SIG-M5 treated with dmso at 0.1 percent for 504 hours (cell line): ENCODE data around the gene TENT4B.

Experiments used
- DNase-seq: peaks from one replicate; lab custom pipeline; 2025; ENCODE audit not compliant: unreplicated experiment; lab: John Stamatoyannopoulos, UW

The TENT4B gene

DNA sequence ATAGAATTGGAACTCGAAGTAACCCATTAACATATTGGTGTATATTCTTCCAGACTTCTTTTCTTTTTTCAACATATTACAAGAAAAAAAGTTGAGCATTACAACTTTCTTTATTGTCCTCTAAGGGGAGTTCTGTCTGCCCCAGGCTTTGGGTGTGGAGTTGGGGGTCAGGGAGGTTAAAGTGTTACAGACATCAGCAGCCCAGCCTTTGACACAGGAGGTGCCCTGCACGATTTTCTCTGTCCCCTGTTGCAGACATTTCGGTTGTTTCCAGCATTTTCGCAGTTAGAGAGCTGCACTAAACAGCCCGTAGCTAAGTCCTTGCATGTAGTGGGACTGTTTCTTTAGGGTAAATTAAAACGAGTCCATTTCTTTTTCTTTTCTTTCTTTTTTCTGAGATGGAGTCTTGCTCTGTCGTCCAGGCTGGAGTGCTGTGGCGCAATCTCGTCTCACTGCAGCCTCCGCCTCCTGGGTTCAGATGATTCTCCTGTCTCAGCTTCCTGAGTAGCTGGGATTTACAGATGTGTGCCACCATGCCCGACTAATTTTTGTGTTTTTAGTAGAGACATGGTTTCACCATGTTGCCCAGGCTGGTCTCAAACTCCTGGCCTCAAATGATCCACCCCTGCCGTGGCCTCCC lies 99.9 kb downstream of the TENT4B start:
- DNase-seq: no peak

DNA sequence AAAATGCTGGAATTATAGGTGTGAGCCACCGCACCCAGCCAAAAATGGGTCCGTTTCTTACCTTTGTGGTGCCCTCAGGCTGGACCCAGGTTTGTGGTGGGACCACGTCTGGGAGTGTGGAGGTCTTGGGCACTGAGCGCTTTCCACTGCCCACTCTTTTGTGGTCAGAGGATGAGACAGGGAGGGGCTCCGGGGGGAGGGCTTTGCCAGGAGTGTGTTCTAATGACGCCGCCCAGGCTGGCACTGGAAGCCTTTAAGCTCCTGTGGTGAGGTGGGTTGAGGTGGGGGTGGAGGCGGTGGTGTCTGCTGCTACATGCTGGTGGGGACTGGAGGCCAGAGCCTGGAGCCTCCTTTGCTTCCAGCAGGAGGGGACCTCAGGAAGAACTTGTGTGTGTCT lies 100.4 kb downstream of the TENT4B start:
- no peak for DNase-seq

DNA sequence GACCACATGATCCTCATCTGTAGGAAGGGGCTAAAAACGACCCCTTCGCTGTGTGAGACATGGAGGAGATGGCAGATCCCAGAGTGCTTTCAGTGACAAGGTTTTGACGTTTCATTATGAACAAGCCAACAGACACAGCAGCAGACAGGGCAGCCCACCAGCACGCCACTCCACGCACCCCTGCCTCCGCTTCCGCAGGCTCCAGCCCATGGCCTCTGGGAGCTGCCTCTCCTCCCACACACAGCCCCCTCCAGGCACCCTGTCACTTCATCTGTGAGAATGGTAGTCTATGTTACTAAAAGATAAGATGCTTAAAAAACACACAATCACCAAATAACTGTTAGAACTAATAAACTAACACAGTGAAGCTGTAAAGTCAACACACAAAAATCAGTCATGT lies 101.0 kb downstream of the TENT4B start:
- no peak for DNase-seq

DNA sequence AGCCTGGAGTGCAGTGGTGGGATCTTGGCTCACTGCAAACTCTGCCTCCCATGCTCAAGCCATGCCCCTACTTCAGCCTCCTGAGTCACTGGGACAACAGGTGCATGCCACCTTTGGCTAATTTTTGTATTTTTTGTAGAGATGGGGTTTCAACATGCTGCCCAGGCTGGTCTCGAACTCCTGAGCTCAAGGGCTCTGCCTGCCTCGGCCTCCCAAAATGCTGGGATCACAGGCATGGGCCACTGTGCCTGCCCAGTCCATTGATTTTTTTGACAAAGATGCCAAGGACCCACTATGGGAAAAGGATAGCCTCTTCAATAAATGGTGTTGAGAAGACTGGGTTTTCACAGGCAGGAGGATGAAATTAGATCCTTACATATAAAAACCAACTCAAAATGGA lies 102.4 kb downstream of the TENT4B start:
- no peak for DNase-seq

DNA sequence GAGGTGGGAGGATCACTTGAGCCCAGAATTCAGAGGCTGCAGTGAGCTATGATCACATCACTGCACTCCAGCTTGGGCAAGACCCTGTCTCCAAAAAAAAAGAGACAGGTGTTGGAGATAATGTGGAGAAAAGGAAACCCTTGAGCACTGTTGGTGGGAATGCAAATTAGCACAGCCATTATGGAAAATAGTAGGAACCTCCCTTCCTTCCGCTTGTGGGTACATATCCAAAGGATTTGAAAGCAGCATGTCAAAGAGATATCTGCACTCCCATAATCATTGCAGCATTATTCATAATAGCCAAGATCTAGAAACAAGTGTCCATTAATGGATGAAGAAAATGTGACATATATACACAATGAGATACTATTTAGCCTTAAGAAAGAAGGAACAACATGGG lies 103.5 kb downstream of the TENT4B start:
- no peak for DNase-seq

DNA sequence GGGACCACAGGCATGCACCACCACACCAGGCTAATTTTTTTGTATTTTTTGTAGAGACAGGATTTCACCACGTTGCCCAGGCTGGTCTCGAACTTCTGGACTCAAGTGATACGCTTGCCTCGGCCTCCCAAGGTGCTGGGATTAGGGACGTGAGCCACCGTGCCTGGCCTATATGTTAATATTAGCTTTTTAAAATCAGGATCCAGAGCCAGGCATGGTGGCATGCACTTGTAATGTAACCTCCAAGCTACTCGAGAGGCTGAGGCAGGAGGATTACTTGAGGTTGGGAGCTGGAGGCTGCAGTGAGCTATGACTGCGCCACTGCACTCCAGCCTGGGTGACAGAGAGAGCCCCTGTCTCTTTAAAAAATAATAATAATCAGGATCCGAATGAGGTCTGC lies 104.8 kb downstream of the TENT4B start:
- no peak for DNase-seq

DNA sequence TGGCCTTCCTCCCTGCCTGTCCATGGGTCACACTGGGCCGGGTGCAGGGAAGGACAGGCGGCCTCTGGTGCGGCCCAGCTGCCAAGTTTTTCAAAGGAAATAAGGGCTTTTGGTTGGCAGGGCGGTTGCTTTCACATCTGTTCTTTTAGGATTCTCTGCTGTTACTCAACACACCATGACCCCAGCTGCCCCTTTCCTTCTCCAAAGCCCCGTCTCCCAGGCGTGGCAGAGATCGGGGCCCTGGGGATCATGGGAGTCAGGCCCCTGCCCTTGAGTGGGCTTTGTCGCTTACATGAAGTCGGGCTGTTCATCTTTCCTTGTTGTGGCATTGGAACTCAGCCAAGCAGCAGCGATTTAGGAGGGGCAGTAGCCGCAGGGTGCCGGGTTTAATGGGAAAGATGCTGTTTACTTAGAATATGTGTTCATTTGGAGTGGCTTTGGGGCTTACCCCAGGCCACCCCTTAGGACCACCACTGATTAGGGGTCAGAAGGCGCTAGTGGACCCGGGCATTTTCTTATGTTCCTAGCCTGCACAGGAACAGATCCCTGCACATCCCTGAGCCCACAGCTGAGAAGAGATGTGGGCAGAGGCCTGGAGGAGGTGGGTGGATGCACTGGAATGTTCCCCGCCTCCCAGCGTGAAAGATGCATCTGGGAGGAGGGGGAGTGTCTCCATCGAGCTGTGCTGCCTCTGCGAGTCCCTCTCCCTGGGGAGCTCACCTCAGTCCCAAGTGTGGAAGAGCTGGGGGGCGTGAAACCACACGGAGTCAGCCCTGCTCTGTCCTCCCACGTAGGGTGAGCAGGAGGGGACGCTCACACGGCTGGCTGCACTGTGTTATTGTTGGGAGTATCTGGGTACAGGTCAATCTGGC lies 106.5 kb downstream of the TENT4B start:
- no peak for DNase-seq

DNA sequence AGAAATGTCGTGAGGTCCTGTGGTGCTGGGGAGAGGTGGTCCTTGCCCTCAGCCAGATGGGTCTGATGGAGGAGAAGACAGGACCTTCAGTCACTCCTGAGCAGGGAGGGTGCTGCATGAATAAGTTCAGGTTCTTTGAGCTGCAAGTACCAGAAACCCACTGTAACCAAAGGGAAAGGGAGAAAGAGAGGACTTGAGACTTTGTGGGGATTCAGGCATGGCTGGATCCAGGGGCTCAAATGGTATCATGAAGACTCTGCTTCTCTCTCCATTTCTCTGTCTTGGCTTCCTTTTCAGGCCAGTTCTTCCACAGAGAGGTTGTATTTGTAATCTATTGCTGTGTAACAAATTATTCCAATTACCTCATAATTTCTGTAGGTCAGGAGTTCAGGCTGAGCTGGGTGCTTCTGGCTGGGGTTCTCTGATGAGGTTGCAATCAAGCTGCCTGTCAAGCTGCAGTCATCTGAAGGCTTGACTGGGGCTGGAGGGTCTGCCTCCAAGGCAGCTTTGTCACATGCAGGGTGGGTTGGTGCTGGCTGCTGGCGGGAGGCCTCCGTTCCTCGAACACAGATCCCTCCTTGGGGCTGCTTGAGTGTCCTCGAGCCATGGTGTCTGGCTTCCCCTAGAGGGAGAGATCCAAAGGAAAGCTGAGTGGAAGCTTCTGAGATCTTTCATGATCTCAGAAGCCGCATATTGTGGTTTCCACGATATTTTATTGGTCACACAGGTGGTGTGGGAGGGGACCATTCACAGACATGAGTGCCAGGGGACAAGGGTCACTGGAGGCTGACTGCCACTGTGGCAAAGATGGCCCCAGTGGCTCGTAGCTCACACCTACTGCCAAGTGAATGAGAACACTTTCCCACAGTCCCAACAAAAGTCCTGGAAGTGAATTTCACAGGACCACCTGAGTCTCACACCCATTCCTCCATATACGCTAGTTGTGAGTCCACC lies 107.4 kb downstream of the TENT4B start:
- DNase-seq: no peak

DNA sequence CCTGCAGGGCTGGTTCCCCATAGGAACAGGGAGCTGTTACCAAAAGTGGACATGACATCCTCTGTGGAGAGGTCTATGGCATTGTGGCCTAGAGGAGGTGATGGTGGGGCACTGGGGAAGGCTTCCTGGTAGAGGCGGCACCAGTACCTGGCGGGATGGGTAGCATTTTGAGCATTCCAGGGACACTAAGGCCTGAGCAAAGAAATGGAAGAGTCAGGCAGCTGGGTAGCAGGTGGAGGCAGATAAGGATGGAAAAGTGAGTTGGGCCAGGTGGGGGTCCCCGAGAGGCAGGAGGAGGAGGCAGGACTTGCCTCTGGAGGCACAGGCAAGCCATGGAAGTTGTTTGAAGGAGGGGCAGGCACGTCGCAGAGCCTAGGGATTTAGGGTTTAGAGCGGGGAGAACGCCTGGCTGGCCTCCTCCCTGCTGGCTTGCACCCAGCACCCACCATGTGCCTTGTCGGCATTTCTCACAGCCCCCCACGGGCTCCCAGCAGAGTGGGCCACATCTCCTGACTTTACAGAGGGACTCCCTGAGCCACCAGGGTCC lies 108.1 kb downstream of the TENT4B start:
- DNase-seq: no peak

DNA sequence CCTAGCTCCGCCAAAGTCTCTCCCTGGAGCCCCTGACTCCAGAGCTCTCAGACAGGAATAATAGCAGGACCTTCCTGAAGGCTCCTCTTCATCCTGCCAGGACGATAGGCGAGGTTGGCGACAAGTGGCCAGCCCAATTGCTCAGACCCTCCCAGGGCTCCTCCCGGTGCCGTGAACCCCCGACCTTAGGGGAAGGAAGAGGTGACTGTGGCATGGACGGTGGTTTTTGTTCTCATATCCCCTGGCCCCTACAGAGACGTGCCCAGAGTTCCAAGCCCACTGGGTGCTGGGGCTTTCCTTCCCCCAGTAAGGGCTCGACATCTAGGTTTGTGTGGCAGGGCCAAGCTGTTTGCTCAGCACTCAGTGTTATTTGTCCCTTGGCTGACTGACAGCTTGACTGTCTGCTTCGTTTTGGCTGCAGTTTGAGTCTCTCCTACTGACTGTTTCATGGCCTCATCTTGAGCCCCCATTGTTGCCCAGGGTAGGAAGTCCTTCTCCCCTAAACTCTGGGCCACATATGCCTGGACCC lies 108.7 kb downstream of the TENT4B start:
- DNase-seq: no peak

DNA sequence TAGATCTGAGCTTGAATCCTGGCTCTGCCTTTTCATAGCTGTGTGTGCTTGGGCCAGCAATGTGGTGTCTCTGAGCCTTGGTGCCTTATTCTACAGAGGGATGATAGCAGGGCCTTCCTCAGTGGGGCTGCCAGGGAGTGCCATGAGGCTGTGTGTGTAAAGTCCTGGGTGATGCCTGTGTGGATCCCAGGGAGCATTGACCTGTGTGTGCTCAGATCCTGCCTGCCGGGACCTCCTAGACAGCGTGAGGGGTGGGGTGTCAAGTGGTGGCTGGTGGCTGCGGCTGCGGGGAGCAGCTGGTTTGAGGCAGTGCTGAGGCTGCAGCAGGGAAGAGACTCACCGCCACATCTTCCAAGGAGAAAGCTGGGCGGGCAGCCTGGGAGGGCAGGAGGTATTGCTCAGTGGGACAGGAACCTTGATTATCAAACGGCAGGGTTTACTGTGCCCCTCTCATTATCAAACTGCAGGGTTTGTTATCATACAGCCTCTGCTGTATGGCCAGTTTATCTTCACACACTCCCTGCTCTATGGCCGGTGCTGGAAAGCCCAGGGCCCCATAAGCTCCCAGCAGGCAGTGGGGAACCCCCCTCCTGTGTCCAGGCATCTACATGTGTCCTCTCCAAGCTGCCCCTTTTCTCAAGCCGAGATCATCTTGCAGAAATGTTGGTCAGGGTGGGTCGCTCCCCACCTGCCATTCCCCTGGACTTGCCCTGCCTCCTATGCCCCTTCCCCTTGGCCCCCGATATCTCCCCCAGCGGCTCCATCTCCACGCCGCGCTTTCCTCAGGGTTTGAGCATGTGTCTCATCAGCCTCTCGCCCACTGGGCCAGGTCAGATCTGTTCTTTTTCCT lies 110.2 kb downstream of the TENT4B start:
- no peak for DNase-seq

DNA sequence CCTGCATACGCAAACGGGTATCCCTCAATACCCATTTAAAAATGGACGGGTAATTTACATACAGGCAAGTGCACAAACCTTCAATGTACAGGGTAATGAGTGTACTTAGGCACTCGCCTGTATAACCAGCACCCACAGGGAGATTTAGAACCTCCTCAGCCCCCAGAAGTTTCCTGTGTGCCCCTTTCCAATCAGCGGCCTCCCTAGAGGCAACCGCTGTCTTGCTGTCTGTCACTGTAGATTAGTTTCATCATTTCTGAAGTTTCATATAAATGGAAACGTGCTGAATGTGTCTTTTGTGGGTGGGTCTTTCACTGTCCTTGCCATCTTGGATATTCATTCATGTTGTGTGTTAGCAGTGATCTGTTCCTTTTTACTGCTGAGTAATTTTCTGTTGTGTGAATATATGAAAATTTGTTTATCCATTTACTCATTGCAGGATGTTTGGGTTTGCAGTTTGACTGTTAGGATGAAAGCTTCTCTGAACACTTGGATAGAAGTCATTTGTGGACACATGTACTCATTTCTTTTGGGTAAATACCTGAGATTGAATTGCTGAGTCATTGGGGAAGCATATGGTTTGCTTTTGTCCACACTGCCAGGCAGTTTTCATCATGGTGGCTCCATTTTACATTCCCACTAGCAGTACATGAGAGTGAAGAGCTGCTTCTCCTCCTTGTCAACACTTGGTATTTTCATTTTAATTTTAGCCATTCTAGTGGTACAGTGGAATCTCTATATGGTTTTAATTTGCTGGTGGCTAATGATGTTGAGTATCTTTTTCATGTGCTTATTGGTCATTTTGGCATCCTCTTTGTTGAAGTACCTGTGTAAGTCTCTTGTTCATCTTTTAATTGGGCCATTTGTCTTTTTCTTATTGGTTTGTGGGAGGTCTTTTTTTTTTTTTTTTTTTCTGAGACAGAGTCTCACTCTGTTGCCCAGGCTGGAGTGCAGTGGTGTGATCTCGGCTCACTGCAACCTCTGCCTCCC lies 111.1 kb downstream of the TENT4B start:
- no peak for DNase-seq

DNA sequence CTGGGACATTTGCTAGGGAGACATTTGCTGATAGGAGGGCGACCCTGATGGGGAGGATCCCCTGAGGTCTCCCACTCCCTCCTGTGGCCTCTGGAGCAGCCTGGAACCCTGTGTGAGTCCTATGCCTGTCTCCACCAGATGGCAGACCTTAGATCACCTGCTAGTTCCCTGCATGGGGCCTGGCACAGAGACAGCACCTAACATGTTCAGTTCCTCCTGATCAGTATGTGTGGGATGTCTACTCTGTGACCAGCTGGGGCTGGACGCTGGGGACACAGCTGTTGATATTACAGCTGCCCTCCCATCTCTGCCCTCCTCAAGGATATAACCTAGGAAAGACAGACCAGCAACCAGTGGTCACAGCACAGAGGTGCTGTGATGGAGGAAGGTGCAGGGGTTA lies 112.2 kb downstream of the TENT4B start:
- no peak for DNase-seq

DNA sequence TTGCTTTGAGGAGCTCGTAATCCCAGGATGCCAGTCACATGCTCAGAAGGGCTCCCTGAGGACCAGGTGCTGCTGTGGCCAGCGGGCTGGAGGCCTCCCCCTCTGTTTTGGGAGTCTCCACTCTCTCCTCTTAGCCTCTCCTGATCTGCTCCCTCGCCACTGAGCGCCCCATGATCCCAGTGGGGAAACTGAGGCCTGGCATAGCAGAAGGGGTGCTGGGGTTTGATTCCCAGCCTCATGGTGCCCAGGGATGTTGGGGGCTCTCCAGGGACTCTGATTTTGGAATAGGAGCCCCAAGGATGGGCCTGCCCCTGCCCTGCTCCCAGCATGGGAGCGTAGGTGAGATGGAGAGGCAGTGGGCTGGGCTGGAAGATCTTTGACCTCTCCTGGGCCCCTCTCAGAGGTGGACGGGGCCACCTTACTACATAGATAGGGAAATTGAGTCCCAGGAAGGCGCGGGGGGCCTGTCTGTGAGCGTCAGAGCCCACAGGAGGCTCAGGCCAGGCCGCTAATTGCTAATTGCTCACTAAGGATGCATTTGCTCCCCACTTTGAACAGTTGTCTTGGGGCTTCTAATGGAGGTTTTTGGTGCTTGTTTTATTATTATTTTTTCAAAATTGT lies 112.7 kb downstream of the TENT4B start:
- no peak for DNase-seq

DNA sequence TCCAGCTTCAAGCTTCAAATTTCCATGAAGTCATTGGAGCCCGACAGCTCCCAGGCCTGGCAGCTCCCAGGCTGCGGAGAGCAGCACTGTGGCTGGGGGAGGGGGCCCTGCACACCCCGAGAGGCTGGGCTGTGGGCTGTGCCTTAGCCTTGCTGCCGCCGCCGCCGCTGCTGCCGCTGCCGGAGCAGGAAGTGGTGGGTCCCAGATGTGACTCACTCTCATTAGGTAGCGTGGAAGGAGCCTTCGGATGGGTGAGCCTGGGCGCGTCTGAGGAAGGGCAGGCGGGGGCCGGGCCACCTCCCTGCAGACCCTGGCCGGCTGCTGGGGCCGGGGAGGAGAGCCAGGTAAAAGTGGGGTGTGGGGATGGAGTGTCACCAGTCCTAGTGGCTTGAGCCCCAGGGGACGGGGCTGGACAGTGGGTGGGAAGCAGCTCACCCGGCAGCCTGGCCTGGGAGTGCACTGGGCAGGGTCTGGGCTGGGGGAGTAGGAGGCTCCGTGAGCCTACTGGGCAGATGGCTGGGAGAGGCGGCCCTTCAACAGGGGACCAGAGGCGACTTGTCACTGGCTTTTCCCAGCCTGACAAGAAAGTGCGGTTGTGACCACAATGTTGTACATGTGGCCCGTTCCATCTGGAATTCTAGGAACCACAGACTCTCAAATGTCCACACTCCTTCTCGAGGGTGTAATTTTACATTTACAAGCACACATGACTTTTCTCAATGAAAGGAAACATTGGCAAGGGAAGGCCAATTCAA lies 113.4 kb downstream of the TENT4B start, which contains the start of gene ADCY7:
ADCY7 (plus strand) TSS at position 215 of the 755 bp plus-strand sequence. CDS start 21,629 bp downstream, outside the sequence.
- peak; percentile 75 for DNase-seq

DNA sequence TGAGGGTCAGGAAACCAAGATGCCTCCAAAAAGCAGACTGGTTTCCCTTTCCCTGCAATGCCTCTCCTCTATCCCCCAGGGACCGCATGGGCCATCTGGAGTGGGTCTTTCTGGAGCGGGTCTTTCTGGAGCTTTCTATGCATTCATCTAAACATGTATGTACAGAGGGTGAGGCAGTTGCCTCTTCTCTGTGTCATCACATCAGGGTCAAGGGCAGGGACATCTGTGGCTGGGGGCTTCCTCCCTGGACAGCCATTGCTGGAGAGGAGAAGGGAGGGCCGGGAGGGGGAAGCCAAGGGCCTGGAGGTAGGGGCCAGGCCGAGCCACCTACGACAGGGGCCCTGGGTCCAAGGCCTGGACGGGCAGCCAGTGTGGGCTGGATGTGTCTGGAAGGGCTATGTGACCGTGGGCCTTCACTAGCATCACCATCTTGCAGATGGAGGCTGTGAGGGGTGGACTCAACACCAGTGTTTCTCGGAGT lies 114.1 kb downstream of the TENT4B start:
- DNase-seq: no peak

DNA sequence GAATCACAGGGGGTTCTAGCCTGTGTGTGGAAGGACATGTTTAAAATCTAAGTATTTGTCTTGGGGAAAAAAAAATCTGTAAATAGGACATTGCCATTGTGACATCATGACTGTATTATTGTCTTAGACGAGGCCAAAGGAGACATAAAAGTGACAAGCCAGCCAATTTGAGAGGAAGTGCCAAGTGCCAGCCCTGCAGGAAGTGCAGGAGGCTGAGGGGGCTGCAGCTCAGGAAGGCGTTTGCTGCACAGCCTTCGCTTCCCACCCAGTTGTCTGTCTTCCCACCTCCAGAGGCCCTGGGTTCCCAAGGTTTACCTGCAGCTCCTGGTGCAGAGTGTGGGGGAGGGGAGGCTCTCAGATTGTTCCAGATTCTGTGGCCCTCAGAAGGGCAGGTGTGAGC lies 114.5 kb downstream of the TENT4B start:
- DNase-seq: peak; percentile 34
